SK-N-SH treated with all-trans-retinoic acid at 6 μM for 48 hours (cell line): ENCODE measurements around the gene SLC9B1.

Experiments used
- BACH2 ChIP-seq: fragments of 250-450 bp; sonication (Bioruptor Pico); IDR thresholded peaks from 2 replicates; pipeline ENCODE4 v1.9.0; 2021; ENCODE audit warnings: mild to moderate bottlenecking, borderline replicate concordance
- ESRRG ChIP-seq: fragments of 250-450 bp; sonication (Bioruptor Pico); IDR thresholded peaks from 2 replicates; pipeline ENCODE4 v1.6.1; 2021; ENCODE audit warnings: mild to moderate bottlenecking
- PPARA ChIP-seq: fragments of 250-450 bp; sonication (Bioruptor Pico); IDR thresholded peaks from 2 replicates; pipeline ENCODE4 v1.5.0; 2020; ENCODE audit warnings: mild to moderate bottlenecking, borderline replicate concordance
- RARB ChIP-seq: fragments of 250-450 bp; sonication (Bioruptor Pico); IDR thresholded peaks from 2 replicates; pipeline ENCODE4 v1.8.0; 2021; ENCODE audit warnings: mild to moderate bottlenecking, moderate library complexity
- ZFP3 ChIP-seq: fragments of 250-450 bp; sonication (Bioruptor Pico); IDR thresholded peaks from 2 replicates; pipeline ENCODE4 v1.5.0; 2020; ENCODE audit warnings: mild to moderate bottlenecking, moderate library complexity
- ZNF8 ChIP-seq: fragments of 450-650 bp; formaldehyde crosslinking; IDR thresholded peaks from 2 replicates; pipeline ENCODE4 v1.5.0; 2020; ENCODE audit warnings: mild to moderate bottlenecking, moderate library complexity
- TF ChIP-seq, protein P1 (sequence below): fragments of 250-450 bp; sonication (Bioruptor Pico); IDR thresholded peaks from 2 replicates; pipeline ENCODE4 v1.5.1; 2020; ENCODE audit warnings: low read depth, mild to moderate bottlenecking, moderate library complexity
- TF ChIP-seq, protein P2 (sequence below): fragments of 250-450 bp; sonication (Bioruptor Pico); IDR thresholded peaks from 2 replicates; pipeline ENCODE4 v1.5.0; 2020; ENCODE audit warnings: mild to moderate bottlenecking, moderate library complexity
- TF ChIP-seq, protein P3 (sequence below): fragments of 250-450 bp; sonication (Bioruptor Pico); IDR thresholded peaks from 2 replicates; pipeline ENCODE4 v1.8.0; 2020; ENCODE audit warnings: mild to moderate bottlenecking, moderate library complexity, borderline replicate concordance
- TF ChIP-seq, protein P4 (sequence below): fragments of 250-450 bp; sonication (Bioruptor Pico); IDR thresholded peaks from 2 replicates; pipeline ENCODE4 v1.5.1; 2021; ENCODE audit warnings: mild to moderate bottlenecking, moderate library complexity

DNA sequence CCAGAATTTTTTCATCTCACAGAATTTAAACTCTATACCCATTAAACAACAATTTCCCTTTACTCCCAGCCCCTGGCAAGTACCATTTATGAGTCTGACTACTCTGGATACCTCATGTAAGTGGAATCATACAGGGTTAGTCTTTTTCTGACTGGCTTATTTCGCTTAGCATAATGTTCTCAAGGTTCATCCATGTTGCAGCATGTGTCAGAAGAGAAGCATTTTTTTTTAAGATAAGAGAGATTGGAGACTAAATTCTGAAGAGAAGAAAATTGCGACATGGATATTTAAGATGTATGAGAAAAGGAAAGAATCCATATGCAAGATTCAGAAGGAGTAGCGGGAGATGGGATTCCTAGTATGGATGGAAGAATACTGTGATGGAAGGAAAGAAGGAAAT, 11.3 kb upstream of the SLC9B1 start:
- TF ChIP-seq, protein P1, sequence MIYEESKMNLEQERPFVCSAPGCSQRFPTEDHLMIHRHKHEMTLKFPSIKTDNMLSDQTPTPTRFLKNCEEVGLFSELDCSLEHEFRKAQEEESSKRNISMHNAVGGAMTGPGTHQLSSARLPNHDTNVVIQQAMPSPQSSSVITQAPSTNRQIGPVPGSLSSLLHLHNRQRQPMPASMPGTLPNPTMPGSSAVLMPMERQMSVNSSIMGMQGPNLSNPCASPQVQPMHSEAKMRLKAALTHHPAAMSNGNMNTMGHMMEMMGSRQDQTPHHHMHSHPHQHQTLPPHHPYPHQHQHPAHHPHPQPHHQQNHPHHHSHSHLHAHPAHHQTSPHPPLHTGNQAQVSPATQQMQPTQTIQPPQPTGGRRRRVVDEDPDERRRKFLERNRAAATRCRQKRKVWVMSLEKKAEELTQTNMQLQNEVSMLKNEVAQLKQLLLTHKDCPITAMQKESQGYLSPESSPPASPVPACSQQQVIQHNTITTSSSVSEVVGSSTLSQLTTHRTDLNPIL (CRISPR knock-in tag): no peak
- TF ChIP-seq ZNF8 (no peak), BACH2 (CRISPR knock-in tag) (no peak), RARB (CRISPR knock-in tag) (no peak), PPARA (CRISPR knock-in tag) (no peak), ZFP3 (CRISPR knock-in tag) (no peak), ESRRG (no peak)
- TF ChIP-seq, protein P2, sequence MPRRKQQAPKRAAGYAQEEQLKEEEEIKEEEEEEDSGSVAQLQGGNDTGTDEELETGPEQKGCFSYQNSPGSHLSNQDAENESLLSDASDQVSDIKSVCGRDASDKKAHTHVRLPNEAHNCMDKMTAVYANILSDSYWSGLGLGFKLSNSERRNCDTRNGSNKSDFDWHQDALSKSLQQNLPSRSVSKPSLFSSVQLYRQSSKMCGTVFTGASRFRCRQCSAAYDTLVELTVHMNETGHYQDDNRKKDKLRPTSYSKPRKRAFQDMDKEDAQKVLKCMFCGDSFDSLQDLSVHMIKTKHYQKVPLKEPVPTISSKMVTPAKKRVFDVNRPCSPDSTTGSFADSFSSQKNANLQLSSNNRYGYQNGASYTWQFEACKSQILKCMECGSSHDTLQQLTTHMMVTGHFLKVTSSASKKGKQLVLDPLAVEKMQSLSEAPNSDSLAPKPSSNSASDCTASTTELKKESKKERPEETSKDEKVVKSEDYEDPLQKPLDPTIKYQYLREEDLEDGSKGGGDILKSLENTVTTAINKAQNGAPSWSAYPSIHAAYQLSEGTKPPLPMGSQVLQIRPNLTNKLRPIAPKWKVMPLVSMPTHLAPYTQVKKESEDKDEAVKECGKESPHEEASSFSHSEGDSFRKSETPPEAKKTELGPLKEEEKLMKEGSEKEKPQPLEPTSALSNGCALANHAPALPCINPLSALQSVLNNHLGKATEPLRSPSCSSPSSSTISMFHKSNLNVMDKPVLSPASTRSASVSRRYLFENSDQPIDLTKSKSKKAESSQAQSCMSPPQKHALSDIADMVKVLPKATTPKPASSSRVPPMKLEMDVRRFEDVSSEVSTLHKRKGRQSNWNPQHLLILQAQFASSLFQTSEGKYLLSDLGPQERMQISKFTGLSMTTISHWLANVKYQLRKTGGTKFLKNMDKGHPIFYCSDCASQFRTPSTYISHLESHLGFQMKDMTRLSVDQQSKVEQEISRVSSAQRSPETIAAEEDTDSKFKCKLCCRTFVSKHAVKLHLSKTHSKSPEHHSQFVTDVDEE (CRISPR knock-in tag): no peak
- TF ChIP-seq, protein P3, sequence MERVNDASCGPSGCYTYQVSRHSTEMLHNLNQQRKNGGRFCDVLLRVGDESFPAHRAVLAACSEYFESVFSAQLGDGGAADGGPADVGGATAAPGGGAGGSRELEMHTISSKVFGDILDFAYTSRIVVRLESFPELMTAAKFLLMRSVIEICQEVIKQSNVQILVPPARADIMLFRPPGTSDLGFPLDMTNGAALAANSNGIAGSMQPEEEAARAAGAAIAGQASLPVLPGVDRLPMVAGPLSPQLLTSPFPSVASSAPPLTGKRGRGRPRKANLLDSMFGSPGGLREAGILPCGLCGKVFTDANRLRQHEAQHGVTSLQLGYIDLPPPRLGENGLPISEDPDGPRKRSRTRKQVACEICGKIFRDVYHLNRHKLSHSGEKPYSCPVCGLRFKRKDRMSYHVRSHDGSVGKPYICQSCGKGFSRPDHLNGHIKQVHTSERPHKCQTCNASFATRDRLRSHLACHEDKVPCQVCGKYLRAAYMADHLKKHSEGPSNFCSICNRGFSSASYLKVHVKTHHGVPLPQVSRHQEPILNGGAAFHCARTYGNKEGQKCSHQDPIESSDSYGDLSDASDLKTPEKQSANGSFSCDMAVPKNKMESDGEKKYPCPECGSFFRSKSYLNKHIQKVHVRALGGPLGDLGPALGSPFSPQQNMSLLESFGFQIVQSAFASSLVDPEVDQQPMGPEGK (CRISPR knock-in tag): no peak
- TF ChIP-seq, protein P4, sequence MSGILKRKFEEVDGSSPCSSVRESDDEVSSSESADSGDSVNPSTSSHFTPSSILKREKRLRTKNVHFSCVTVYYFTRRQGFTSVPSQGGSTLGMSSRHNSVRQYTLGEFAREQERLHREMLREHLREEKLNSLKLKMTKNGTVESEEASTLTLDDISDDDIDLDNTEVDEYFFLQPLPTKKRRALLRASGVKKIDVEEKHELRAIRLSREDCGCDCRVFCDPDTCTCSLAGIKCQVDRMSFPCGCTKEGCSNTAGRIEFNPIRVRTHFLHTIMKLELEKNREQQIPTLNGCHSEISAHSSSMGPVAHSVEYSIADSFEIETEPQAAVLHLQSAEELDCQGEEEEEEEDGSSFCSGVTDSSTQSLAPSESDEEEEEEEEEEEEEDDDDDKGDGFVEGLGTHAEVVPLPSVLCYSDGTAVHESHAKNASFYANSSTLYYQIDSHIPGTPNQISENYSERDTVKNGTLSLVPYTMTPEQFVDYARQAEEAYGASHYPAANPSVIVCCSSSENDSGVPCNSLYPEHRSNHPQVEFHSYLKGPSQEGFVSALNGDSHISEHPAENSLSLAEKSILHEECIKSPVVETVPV (CRISPR knock-in tag): no peak
